Measurements from ENCODE around the gene CCDC14. TPM values are rescaled to one million over a fixed set of nuclear protein-coding genes. Genes with fewer than 3 reads are reported as not detected.

CCDC14 gene
- total and polyA plus RNA-seq, 2 of the 4 experiments (the other 2 are of a cell fraction): 82.1 to 109 TPM

DNA sequence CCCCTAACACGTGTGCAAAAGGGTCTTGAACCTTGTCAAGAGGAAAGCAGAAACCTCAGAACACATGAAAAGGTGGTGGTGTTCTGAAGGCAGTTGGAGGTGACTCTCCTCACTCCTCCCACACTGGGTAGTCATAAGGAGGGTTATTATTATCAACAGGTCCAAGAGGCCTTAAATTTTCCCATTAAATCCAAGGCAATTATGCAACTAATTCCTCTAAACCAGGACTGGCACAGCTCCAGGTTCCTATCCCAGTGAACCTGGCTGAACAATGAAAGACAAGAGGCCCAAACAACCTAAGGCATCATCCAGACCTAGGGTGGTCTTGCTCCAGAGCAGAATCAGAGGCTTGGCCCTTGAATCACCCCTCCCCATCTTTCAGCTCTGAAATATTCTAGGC is 91.9 kb downstream of the CCDC14 start:
- no peak for ATAC-seq (ENCODE audit: low read depth)
- Histone ChIP-seq H4K91ac (ENCODE audit: insufficient read depth, low read depth, low read length) (no peak overlapping the region), H3K79me1 (ENCODE audit: low read depth in 1 of 2, low read length in 2 of 2) (peaks cover 55 to 81% of the 10 kb centered on the region in 2 experiments), H3K36me3 (ENCODE audit: control insufficient read depth, insufficient read depth, low read length) (peaks cover 27% of the 10 kb centered on the region), H3K9ac (ENCODE audit: low read depth, low read length) (no peak overlapping the region), H2AK5ac (ENCODE audit: low read depth, low read length) (peak overlapping the region; percentile 35; the same call in 1 of the 2 replicates), H3K4me2 (ENCODE audit: low read depth, low read length) (no peak overlapping the region), H3K56ac (ENCODE audit: extremely low read depth, insufficient read depth, low read length) (no peak overlapping the region), H2AK9ac (replicated peaks; ENCODE audit: low read depth, low read length, poor library complexity) (no peak overlapping the region), H3K27ac (ENCODE audit: insufficient read depth, low read length) (no peak overlapping the region), H4K5ac (ENCODE audit: low read depth, low read length) (no peak overlapping the region), H3K9me3 (ENCODE audit: control insufficient read depth, insufficient read depth, low read length) (peaks cover 6% of the 10 kb centered on the region), H2BK15ac (ENCODE audit: low read depth, low read length) (no peak overlapping the region), H3K4ac (ENCODE audit: low read depth, low read length) (no peak overlapping the region), H2BK20ac (ENCODE audit: low read depth, low read length) (no peak overlapping the region), H3K9me1 (ENCODE audit: insufficient read depth, low read length) (peaks cover 23% of the 10 kb centered on the region), H3K18ac (ENCODE audit: low read depth, low read length) (no peak overlapping the region), H2BK120ac (ENCODE audit: low read depth, low read length) (no peak overlapping the region), H3K4me3 (ENCODE audit: insufficient read depth, low read depth, low read length) (no peak overlapping the region), H2AFZ (replicated peaks; ENCODE audit: low read length, poor library complexity) (no peak overlapping the region), H3K27me3 (ENCODE audit: control insufficient read depth, insufficient read depth, low read length) (no peaks in the 10 kb centered on the region), H4K20me1 (ENCODE audit: insufficient read depth, low read length) (peaks cover 45% of the 10 kb centered on the region; the same call in 1 of the 2 replicates), H4K8ac (ENCODE audit: low read depth in 2 of 2, low read length in 2 of 2) (peak overlapping the region in 1 of 2 experiments; percentile 26; a peak in 2 of 4 replicates), H2BK5ac (ENCODE audit: low read depth, low read length, poor library complexity, severe bottlenecking) (no peak overlapping the region), H3K23ac (ENCODE audit: low read depth, low read length) (no peak overlapping the region), H3K14ac (replicated peaks; ENCODE audit: low read depth, low read length) (no peak overlapping the region; the same call in none of the 2 replicates), H3K4me1 (ENCODE audit: control insufficient read depth, insufficient read depth, low read length) (peaks cover 16% of the 10 kb centered on the region)
- POLR2A ChIA-PET (ENCODE audit: unreplicated experiment): no interaction called here
- WGBS, 2 experiments (ENCODE audit: extremely low coverage in 2 of 2, insufficient read length in 1 of 2): no CpG with 5 or more reads among the region's 1 CpG
- TF ChIP-seq CHD1 (IDR thresholded peaks at IDR 0.05; ENCODE audit: low read depth, low read length): no peak
- TF ChIP-seq RCOR1 (IDR thresholded peaks at IDR 0.05; ENCODE audit: insufficient replicate concordance, low read length): no peak
- no peak for TF ChIP-seq MXI1 (IDR thresholded peaks at IDR 0.05; ENCODE audit: borderline replicate concordance, low read depth, low read length)
- TF ChIP-seq SMC3 (IDR thresholded peaks at IDR 0.05; ENCODE audit: low read depth, low read length): no peak
- TF ChIP-seq, protein P1, sequence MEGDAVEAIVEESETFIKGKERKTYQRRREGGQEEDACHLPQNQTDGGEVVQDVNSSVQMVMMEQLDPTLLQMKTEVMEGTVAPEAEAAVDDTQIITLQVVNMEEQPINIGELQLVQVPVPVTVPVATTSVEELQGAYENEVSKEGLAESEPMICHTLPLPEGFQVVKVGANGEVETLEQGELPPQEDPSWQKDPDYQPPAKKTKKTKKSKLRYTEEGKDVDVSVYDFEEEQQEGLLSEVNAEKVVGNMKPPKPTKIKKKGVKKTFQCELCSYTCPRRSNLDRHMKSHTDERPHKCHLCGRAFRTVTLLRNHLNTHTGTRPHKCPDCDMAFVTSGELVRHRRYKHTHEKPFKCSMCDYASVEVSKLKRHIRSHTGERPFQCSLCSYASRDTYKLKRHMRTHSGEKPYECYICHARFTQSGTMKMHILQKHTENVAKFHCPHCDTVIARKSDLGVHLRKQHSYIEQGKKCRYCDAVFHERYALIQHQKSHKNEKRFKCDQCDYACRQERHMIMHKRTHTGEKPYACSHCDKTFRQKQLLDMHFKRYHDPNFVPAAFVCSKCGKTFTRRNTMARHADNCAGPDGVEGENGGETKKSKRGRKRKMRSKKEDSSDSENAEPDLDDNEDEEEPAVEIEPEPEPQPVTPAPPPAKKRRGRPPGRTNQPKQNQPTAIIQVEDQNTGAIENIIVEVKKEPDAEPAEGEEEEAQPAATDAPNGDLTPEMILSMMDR (conservative IDR thresholded peaks at IDR 0.05; ENCODE audit: low read depth, low read length): no peak
- no peak for TF ChIP-seq BHLHE40 (IDR thresholded peaks at IDR 0.05; ENCODE audit: low read depth, low read length)
- no peak for TF ChIP-seq POLR2A (IDR thresholded peaks at IDR 0.05; ENCODE audit: low read depth, low read length)
- TF ChIP-seq, protein P2, sequence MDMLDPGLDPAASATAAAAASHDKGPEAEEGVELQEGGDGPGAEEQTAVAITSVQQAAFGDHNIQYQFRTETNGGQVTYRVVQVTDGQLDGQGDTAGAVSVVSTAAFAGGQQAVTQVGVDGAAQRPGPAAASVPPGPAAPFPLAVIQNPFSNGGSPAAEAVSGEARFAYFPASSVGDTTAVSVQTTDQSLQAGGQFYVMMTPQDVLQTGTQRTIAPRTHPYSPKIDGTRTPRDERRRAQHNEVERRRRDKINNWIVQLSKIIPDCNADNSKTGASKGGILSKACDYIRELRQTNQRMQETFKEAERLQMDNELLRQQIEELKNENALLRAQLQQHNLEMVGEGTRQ (IDR thresholded peaks at IDR 0.05; ENCODE audit: low read depth, low read length): no peak
- no peak for TF ChIP-seq MAZ (IDR thresholded peaks at IDR 0.05; ENCODE audit: borderline replicate concordance, low read depth, low read length)
- TF ChIP-seq RAD21 (IDR thresholded peaks at IDR 0.05; ENCODE audit: low read length): no peak
- TF ChIP-seq RFX5 (IDR thresholded peaks at IDR 0.05; ENCODE audit: low read depth, low read length): no peak
- no peak for TF ChIP-seq CEBPB (IDR thresholded peaks at IDR 0.05; ENCODE audit: low read depth, low read length)
- no peak for TF ChIP-seq MAFK (IDR thresholded peaks at IDR 0.05; ENCODE audit: low read depth, low read length)
- dilution Hi-C loops (cut with HindIII; ENCODE audit: low sequenced_read_pairs, unreplicated experiment) (no loop called here), in situ Hi-C loops (cut with MboI; ENCODE audit: low sequenced_read_pairs) (no loop called here), intact Hi-C loops (cut with micrococcal nuclease) (no loop called here)
- BruUV-seq (replicated peaks): no TSS peak
- DNase-seq: no peak
- CTCF ChIA-PET: interaction anchor here (1.2 kb wide), 1 partner anchor 146 kb away, joined by 4 read pairs; no protein-coding TSS in a partner anchor
